Gastroesophageal sphincter (tissue), 4 donors: ENCODE data around the gene GIT1. TPM values are rescaled to one million over a fixed set of nuclear protein-coding genes. Genes with fewer than 3 reads are reported as not detected.
A peak's percentile ranks its signal among the peaks of the same experiment; 100 is the strongest.

Experiments used
- ATAC-seq: fragments of 150-250 bp; one replicate; pipeline ENCODE4 v1.9.1; 2016; ENCODE audit warnings: mild to moderate bottlenecking, moderate library complexity
- H3K27ac ChIP-seq, 4 donors: fragments of 200-600 bp; sonication (generic) in 3 of 4; 1 replicate in 3 of 4; 2 replicates in 1 of 4; pipeline ENCODE4 v1.5.1; 2016 to 2019
- H3K27me3 ChIP-seq: fragments of 200-600 bp; sonication (generic); one replicate; pipeline ENCODE4 v1.5.1; 2019
- H3K36me3 ChIP-seq, 2 donors: fragments of 200-600 bp; sonication (generic); one replicate each; pipeline ENCODE4 v1.5.1; 2019; ENCODE audit warnings: control low read depth in 1 of 2
- H3K4me1 ChIP-seq, 3 donors: fragments of 200-600 bp; sonication (generic); 1 replicate in 2 of 3; 2 replicates in 1 of 3; pipeline ENCODE4 v1.5.1; 2016 to 2019; ENCODE audit warnings: control low read depth in 2 of 3
- H3K4me3 ChIP-seq, 2 donors: fragments of 200-600 bp; sonication (generic); one replicate each; pipeline ENCODE4 v1.5.1; 2019; ENCODE audit warnings: mild to moderate bottlenecking in 1 of 2, moderate library complexity in 1 of 2
- H3K9me3 ChIP-seq, 3 donors: fragments of 200-600 bp; sonication (generic); one replicate each; pipeline ENCODE4 v1.5.1; 2017 to 2019; ENCODE audit warnings: control low read depth in 2 of 3
- CTCF ChIP-seq, 4 experiments: fragments of 200-600 bp in 2 of 4; fragments of 450-650 bp in 2 of 4; sonication (generic) in 1 of 4; IDR thresholded peaks; one replicate each; pipeline ENCODE4 v1.5.1; 2017 to 2019; ENCODE audit warnings: antibody characterized with exemption in 4 of 4, mild to moderate bottlenecking in 2 of 4, moderate library complexity in 2 of 4
- EP300 ChIP-seq: sonication (generic); formaldehyde crosslinking; IDR thresholded peaks from one replicate; pipeline ENCODE4 v1.6.1; 2017; ENCODE audit warnings: antibody characterized with exemption, mild to moderate bottlenecking
- POLR2A ChIP-seq, 2 donors: fragments of 450-650 bp; IDR thresholded peaks; one replicate each; pipeline ENCODE4 v1.6.1; 2017; ENCODE audit warnings: antibody characterized with exemption in 2 of 2, mild to moderate bottlenecking in 2 of 2, moderate library complexity in 1 of 2
- POLR2AphosphoS5 ChIP-seq: sonication (generic); formaldehyde crosslinking; IDR thresholded peaks from one replicate; pipeline ENCODE4 v1.6.1; 2017; ENCODE audit warnings: antibody characterized with exemption
- WGBS, 2 donors: methylation state at CpG; one replicate each; pipeline ENCODE4 v1.1.5; 2018; ENCODE audit warnings: low coverage in 1 of 2; 5-methylcytosine and 5-hydroxymethylcytosine counted together
- total RNA-seq, 4 donors: library from RNA; depleted of rRNA; stranded (reverse); fragments of >200 nt; gene quantifications; one replicate each; pipeline ENCODE4 v1.1.0, GENCODE V29; 2016

The GIT1 gene
- total RNA-seq, 4 donors from 2014 or later: 30.4 to 47.8 (median 35.8) TPM

- peaks cover 0 to 78% (median 49%) of the 10 kb centered on the region in 3 donors for H3K4me1 ChIP-seq
- ATAC-seq: no peak
- TF ChIP-seq CTCF (IDR thresholded peaks at IDR 0.05) (peak in 2 of 4 experiments; percentile 13 to 41), POLR2AphosphoS5 (no peak)
- H3K9me3 ChIP-seq: no peaks in the 10 kb centered on the region
- peak overlapping the region in 3 of 4 donors; percentile 24 to 76 (median 62) for H3K27ac ChIP-seq
- WGBS, 2 donors: no CpG with 5 or more reads among the region's 64 CpGs
- H3K27me3 ChIP-seq: no peaks in the 10 kb centered on the region
- peak overlapping the region; percentile 60 to 76 for H3K4me3 ChIP-seq
- H3K36me3 ChIP-seq: no peaks in the 10 kb centered on the region
These were observed 4.4 kb upstream of the GIT1 start for GRCh38 chr17:29593591-29594518.

GRCh38 chr17:29592850-29593551, 3.6 kb upstream of the GIT1 start, which contains the start of gene ANKRD13B:
TSS of gene ANKRD13B (plus strand) at chr17:29593132. CDS start at chr17:29593622, 490 bp downstream.
- Histone ChIP-seq H3K27me3 (no peaks in the 10 kb centered on the region), H3K9me3 (no peaks in the 10 kb centered on the region), H3K27ac (peak within 1 kb of the TSS; percentile 58 to 98 (median 90)), H3K4me3 (peak within 1 kb of the TSS; percentile 60 to 89), H3K4me1 (peaks cover 0 to 85% (median 52%) of the 10 kb centered on the region in 3 donors), H3K36me3 (no peaks in the 10 kb centered on the region)
- no peak for ATAC-seq
- WGBS, 2 donors: no CpG with 5 or more reads among the region's 96 CpGs
- TF ChIP-seq CTCF (IDR thresholded peaks at IDR 0.05): no peak
- no peak for TF ChIP-seq POLR2A (IDR thresholded peaks at IDR 0.05)
- no peak for TF ChIP-seq POLR2AphosphoS5
- TF ChIP-seq EP300: no peak

GRCh38 chr17:29591737-29592608, 2.5 kb upstream of the GIT1 start:
- no peaks in the 10 kb centered on the region for H3K36me3 ChIP-seq
- no peaks in the 10 kb centered on the region for H3K9me3 ChIP-seq
- TF ChIP-seq CTCF (IDR thresholded peaks at IDR 0.05) (peak in 3 of 4 experiments; percentile 83 to 98 (median 90)), EP300 (no peak), POLR2AphosphoS5 (peak; percentile 36), POLR2A (IDR thresholded peaks at IDR 0.05) (no peak)
- WGBS, 2 donors: 8% methylated on average over 6 of the region's 25 CpGs
- H3K4me1 ChIP-seq: peaks cover 0 to 85% (median 58%) of the 10 kb centered on the region in 3 donors
- peak overlapping the region; percentile 58 to 98 (median 90) for H3K27ac ChIP-seq
- peak overlapping the region in 1 of 2 donors; percentile 89 for H3K4me3 ChIP-seq
- no peaks in the 10 kb centered on the region for H3K27me3 ChIP-seq
- peak; percentile 65 for ATAC-seq

- peak; percentile 21 for ATAC-seq
These were observed 1.8 kb upstream of the GIT1 start for GRCh38 chr17:29591146-29591736.

More at GRCh38 chr17:29591146-29591736, 1.8 kb upstream of the GIT1 start:
- peak overlapping the region; percentile 8 to 98 (median 90) for H3K27ac ChIP-seq
- H3K9me3 ChIP-seq: no peaks in the 10 kb centered on the region
- H3K27me3 ChIP-seq: no peaks in the 10 kb centered on the region
- TF ChIP-seq POLR2AphosphoS5: peak; percentile 1
- no peak for TF ChIP-seq EP300
- no peak for TF ChIP-seq CTCF (IDR thresholded peaks at IDR 0.05)
- TF ChIP-seq POLR2A (IDR thresholded peaks at IDR 0.05): no peak
- H3K36me3 ChIP-seq: no peaks in the 10 kb centered on the region
- peak overlapping the region in 1 of 2 donors; percentile 89 for H3K4me3 ChIP-seq
- 5 to 10% methylated on average over 4 to 8 of the region's 31 CpGs for WGBS, 2 donors
- H3K4me1 ChIP-seq: peaks cover 0 to 86% (median 59%) of the 10 kb centered on the region in 3 donors
